ENCODE data around the gene SORCS2.

DNA sequence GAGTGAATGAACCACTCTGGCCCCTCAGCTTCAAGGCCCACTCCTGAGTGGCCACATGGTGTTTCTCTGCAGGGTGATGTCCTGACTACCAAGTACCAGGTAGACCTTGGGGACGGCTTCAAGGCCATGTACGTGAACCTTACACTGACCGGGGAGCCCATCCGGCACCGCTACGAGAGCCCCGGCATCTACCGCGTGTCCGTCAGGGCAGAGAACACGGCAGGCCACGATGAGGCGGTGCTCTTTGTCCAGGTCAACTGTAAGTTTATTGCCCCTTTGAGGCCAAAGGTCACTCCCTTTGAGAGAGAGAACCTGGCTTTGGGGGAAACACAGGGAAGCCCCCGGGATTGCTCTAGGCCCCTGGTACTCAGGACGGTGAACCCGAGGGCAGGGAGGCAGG is 531.3 kb downstream of the SORCS2 start:
- TF ChIP-seq, protein P1, sequence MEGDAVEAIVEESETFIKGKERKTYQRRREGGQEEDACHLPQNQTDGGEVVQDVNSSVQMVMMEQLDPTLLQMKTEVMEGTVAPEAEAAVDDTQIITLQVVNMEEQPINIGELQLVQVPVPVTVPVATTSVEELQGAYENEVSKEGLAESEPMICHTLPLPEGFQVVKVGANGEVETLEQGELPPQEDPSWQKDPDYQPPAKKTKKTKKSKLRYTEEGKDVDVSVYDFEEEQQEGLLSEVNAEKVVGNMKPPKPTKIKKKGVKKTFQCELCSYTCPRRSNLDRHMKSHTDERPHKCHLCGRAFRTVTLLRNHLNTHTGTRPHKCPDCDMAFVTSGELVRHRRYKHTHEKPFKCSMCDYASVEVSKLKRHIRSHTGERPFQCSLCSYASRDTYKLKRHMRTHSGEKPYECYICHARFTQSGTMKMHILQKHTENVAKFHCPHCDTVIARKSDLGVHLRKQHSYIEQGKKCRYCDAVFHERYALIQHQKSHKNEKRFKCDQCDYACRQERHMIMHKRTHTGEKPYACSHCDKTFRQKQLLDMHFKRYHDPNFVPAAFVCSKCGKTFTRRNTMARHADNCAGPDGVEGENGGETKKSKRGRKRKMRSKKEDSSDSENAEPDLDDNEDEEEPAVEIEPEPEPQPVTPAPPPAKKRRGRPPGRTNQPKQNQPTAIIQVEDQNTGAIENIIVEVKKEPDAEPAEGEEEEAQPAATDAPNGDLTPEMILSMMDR (conservative IDR thresholded peaks at IDR 0.05; ENCODE audit: low read length) = no peak
- no peak for TF ChIP-seq EZH2phosphoT487 (IDR thresholded peaks at IDR 0.05; ENCODE audit: borderline replicate concordance, low read depth, low read length)

All from OCI-LY7 (cell line).